Limb (tissue), 2 donors: ENCODE data around the gene TAF7L.
A peak's percentile ranks its signal among the peaks of the same experiment; 100 is the strongest.
"Not testable (repeated sequence)": the region's sequence is repeated elsewhere in the genome, so short reads cannot be mapped to it uniquely, and the experiment has no call there.

Experiments
- DNase-seq, 2 donors: peaks; one replicate each; pipeline ENCODE4 v3.0.0-alpha.2; 2016; ENCODE audit errors: extremely low spot score in 2 of 2

TAF7L gene

GRCh38 chrX:101290957-101291603, at the start of gene TAF7L:
TSS of gene TAF7L (minus strand) at chrX:101291334. CDS start at chrX:101287543, 3,791 bp downstream.
- DNase-seq: peak in 1 of 2 donors; percentile 28

GRCh38 chrX:101337776-101338271, 46.7 kb upstream of the TAF7L start:
- DNase-seq: no peak

GRCh38 chrX:101334310-101334709, 43.2 kb upstream of the TAF7L start:
- not testable (repeated sequence) for DNase-seq

GRCh38 chrX:101326600-101326999, 35.5 kb upstream of the TAF7L start:
- not testable (repeated sequence) for DNase-seq

GRCh38 chrX:101303790-101304189, 12.7 kb upstream of the TAF7L start:
- DNase-seq: no peak

GRCh38 chrX:101295603-101296002, 4.5 kb upstream of the TAF7L start:
- DNase-seq: not testable (repeated sequence)

GRCh38 chrX:101287402-101287801, 3.7 kb downstream of the TAF7L start:
- DNase-seq: peak in 1 of 2 donors; percentile 37

- DNase-seq: no peak
These were observed 14.9 kb downstream of the TAF7L start for GRCh38 chrX:101276238-101276637.

GRCh38 chrX:101274198-101274597, 16.9 kb downstream of the TAF7L start:
- DNase-seq: no peak

- DNase-seq: no peak
These were observed 25.2 kb downstream of the TAF7L start for GRCh38 chrX:101265869-101266428.

GRCh38 chrX:101263766-101264165, 27.4 kb downstream of the TAF7L start:
- DNase-seq: no peak

- no peak for DNase-seq
These were observed 28.5 kb downstream of the TAF7L start for GRCh38 chrX:101262590-101262989.

- DNase-seq: no peak
These were observed 30.7 kb downstream of the TAF7L start for GRCh38 chrX:101260435-101260834.

- DNase-seq: no peak
These were observed 32.9 kb downstream of the TAF7L start for GRCh38 chrX:101258259-101258581.

GRCh38 chrX:101257448-101258258, 33.5 kb downstream of the TAF7L start:
- no peak for DNase-seq

GRCh38 chrX:101252634-101253033, 38.5 kb downstream of the TAF7L start:
- DNase-seq: no peak

- no peak for DNase-seq
These were observed 49.6 kb downstream of the TAF7L start for GRCh38 chrX:101241531-101241930.

GRCh38 chrX:101237041-101237440, 54.1 kb downstream of the TAF7L start:
- no peak for DNase-seq

GRCh38 chrX:101232316-101232715, 58.8 kb downstream of the TAF7L start:
- no peak for DNase-seq

GRCh38 chrX:101231080-101231479, 60.1 kb downstream of the TAF7L start:
- DNase-seq: no peak

GRCh38 chrX:101230636-101231035, 60.5 kb downstream of the TAF7L start:
- DNase-seq: no peak

- DNase-seq: no peak
These were observed 62.0 kb downstream of the TAF7L start for GRCh38 chrX:101229170-101229569.
